K562 (cell line): ENCODE measurements around the gene SIRT7. TPM values are rescaled to one million over a fixed set of nuclear protein-coding genes. Genes with fewer than 3 reads are reported as not detected.
A peak's percentile ranks its signal among the peaks of the same experiment; 100 is the strongest.

ENCODE experiments used
- GMEB1 ChIP-seq: fragments of 250-450 bp; sonication (Bioruptor Pico); IDR thresholded peaks from 2 replicates; pipeline ENCODE4 v1.4.0; 2020; ENCODE audit warnings: mild to moderate bottlenecking
- POLR2G ChIP-seq: fragments of 200-400 bp; formaldehyde crosslinking; IDR thresholded peaks from 2 replicates; pipeline ENCODE4 v1.6.1; 2017; ENCODE audit warnings: low read depth, mild to moderate bottlenecking, antibody characterized with exemption, low read length, moderate library complexity
- RBM14 ChIP-seq: fragments of 200-400 bp; formaldehyde crosslinking; IDR thresholded peaks from 2 replicates; pipeline ENCODE4 v1.6.1; 2018; ENCODE audit warnings: low read depth, mild to moderate bottlenecking, low read length, moderate library complexity, borderline replicate concordance; ENCODE audit not compliant: insufficient read depth
- ZFP30 ChIP-seq: fragments of 250-450 bp; sonication (Bioruptor Pico); IDR thresholded peaks from 2 replicates; pipeline ENCODE4 v1.8.0; 2022; ENCODE audit warnings: moderate library complexity, mild to moderate bottlenecking, inconsistent platforms, borderline replicate concordance
- ZNF324 ChIP-seq: fragments of 250-450 bp; sonication (Bioruptor Pico); IDR thresholded peaks from 2 replicates; pipeline ENCODE4 v1.4.0; 2020; ENCODE audit warnings: mild to moderate bottlenecking
- polyA plus RNA-seq, 8 experiments: library from polyadenylated mRNA; depleted of rRNA in 4 of 8; stranded (reverse) in 5 of 8; unstranded in 3 of 8; fragments of >200 nt; fragmentation: Nextera tagmentation in 2 of 8; fragmentation: Illumina TruSeq in 1 of 8; extraction: Ambion mirVana in 2 of 8; extraction: Trizol in 1 of 8; gene quantifications; 2 replicates each; pipeline versions ENCODE4 v1.2.1 to v1.2.3, GENCODE V29; 2011 to 2014; ENCODE audit warnings: inconsistent platforms in 1 of 8, missing spikeins in 1 of 8
- total RNA-seq, 7 experiments: library from RNA; depleted of rRNA in 6 of 7; stranded (reverse); fragments of >200 nt in 6 of 7; fragmentation: Illumina TruSeq in 2 of 7; extraction: Trizol in 2 of 7; gene quantifications; 2 replicates each; pipeline versions ENCODE4 v1.2.1 to v1.2.3, GENCODE V29; 2011 to 2021; ENCODE audit warnings: low replicate concordance in 1 of 7
- TF ChIP-seq, protein P1 (sequence below), 2 experiments: fragments of 450-650 bp; formaldehyde crosslinking in 1 of 2; IDR thresholded peaks; 2 replicates each; pipeline versions ENCODE4 v1.4.0 to v1.6.1; 2014 to 2020; ENCODE audit warnings: mild to moderate bottlenecking in 2 of 2, borderline replicate concordance in 1 of 2, low read depth in 1 of 2
- TF ChIP-seq, protein P2 (sequence below): sonication (generic); formaldehyde crosslinking; IDR thresholded peaks from 2 replicates; pipeline ENCODE4 v1.9.0; 2022; ENCODE audit warnings: mild to moderate bottlenecking, missing genetic modification reagents

Gene SIRT7
- total and polyA plus RNA-seq, 9 of the 15 experiments (the other 6 are each of a cell fraction or from before 2014, with no cell fraction given), result 1.6 to 54.8 (median 20.3) TPM

DNA sequence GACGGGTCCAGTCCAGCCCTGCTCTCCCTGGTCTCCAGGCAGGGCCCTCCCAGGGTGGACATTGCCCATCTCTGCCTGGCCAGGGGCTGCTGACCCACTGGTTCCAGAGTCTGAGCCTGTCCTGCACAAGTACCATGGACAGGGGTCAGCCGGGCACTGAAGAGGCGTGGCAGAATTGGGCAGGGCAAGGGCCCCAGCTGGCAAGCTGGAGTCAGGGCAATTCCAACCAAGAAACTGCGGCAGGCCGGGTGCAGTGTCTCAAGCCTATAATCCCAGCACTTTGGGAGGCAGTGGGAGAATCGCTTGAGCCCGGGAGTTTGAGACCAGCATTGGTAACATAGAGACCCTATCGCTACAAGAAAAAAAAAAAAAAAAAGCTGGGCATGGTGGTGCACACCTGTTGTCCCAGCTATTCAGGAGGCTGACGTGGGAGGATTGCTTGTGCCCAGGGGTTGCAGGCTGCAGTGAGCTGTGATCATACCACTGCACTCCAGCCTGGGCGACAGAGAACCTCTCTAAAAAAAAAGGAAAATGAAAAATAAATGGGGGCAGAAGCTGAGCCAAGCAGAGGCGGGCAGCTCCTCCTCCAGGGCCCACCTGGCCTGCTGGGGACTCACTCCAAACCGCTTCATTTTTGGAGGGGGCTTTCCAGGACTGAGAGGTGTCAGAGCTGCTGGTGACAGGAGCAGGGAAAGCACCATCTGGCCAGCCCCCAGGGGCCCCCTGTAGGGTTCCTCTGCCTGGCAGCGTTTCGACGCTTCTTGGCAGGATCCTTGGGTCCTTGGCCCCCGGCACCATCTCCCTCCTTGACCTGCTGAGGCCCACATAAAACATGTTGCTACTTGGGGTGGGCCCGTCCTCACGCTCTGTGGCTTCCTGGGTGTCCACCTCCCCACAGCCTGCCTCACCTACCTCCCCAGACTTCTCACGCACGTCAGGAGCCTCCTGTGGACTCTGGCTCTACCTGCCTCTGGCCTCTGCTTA, 12.5 kb upstream of the SIRT7 start (continued):
- TF ChIP-seq, protein P1, sequence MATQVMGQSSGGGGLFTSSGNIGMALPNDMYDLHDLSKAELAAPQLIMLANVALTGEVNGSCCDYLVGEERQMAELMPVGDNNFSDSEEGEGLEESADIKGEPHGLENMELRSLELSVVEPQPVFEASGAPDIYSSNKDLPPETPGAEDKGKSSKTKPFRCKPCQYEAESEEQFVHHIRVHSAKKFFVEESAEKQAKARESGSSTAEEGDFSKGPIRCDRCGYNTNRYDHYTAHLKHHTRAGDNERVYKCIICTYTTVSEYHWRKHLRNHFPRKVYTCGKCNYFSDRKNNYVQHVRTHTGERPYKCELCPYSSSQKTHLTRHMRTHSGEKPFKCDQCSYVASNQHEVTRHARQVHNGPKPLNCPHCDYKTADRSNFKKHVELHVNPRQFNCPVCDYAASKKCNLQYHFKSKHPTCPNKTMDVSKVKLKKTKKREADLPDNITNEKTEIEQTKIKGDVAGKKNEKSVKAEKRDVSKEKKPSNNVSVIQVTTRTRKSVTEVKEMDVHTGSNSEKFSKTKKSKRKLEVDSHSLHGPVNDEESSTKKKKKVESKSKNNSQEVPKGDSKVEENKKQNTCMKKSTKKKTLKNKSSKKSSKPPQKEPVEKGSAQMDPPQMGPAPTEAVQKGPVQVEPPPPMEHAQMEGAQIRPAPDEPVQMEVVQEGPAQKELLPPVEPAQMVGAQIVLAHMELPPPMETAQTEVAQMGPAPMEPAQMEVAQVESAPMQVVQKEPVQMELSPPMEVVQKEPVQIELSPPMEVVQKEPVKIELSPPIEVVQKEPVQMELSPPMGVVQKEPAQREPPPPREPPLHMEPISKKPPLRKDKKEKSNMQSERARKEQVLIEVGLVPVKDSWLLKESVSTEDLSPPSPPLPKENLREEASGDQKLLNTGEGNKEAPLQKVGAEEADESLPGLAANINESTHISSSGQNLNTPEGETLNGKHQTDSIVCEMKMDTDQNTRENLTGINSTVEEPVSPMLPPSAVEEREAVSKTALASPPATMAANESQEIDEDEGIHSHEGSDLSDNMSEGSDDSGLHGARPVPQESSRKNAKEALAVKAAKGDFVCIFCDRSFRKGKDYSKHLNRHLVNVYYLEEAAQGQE (IDR thresholded peaks at IDR 0.05; ENCODE audit: borderline replicate concordance), result peak; percentile 75
- TF ChIP-seq, protein P1 (CRISPR knock-in tag; IDR thresholded peaks at IDR 0.05; ENCODE audit: low read depth), result 0 out of 2 replicates have a peak, but pooled peaks have one; percentile 35
- TF ChIP-seq RBM14 (0 out of 2 replicates have a peak, but pooled peaks have one; percentile 6), ZFP30 (no peak), ZNF324 (CRISPR knock-in tag) (no peak), GMEB1 (CRISPR knock-in tag) (no peak), POLR2G (peak; percentile 7; the same call in 1 of the 2 replicates)
- TF ChIP-seq, protein P2, sequence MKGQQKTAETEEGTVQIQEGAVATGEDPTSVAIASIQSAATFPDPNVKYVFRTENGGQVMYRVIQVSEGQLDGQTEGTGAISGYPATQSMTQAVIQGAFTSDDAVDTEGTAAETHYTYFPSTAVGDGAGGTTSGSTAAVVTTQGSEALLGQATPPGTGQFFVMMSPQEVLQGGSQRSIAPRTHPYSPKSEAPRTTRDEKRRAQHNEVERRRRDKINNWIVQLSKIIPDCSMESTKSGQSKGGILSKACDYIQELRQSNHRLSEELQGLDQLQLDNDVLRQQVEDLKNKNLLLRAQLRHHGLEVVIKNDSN (CRISPR knock-in tag), result no peak
